Measurements from ENCODE around the gene MYCN.
"Not testable (repeated sequence)": the region's sequence is repeated elsewhere in the genome, so short reads cannot be mapped to it uniquely, and the experiment has no call there.

Gene MYCN

DNA sequence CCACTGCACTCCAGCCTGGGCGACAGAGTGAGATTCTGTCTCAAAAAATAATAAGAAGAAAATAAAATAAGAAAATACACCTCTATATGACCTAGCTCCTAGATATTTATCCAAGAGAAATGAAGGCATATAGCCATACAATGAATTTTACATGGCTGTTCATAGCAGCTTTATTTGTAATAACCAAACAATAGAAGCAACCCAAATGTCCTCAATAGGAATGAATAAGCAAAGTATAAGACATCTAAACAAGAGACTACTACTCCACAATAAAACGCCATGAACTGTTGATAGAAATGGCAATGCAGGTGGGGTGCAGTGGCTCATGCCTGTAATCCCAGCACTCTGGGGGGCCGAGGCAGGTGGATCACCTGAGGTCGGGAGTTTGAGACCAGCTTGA lies 31.2 kb upstream of the MYCN start:
- no peak overlapping the region for H3K4me3 ChIP-seq (ENCODE audit: low read length)
- TF ChIP-seq, protein P1, sequence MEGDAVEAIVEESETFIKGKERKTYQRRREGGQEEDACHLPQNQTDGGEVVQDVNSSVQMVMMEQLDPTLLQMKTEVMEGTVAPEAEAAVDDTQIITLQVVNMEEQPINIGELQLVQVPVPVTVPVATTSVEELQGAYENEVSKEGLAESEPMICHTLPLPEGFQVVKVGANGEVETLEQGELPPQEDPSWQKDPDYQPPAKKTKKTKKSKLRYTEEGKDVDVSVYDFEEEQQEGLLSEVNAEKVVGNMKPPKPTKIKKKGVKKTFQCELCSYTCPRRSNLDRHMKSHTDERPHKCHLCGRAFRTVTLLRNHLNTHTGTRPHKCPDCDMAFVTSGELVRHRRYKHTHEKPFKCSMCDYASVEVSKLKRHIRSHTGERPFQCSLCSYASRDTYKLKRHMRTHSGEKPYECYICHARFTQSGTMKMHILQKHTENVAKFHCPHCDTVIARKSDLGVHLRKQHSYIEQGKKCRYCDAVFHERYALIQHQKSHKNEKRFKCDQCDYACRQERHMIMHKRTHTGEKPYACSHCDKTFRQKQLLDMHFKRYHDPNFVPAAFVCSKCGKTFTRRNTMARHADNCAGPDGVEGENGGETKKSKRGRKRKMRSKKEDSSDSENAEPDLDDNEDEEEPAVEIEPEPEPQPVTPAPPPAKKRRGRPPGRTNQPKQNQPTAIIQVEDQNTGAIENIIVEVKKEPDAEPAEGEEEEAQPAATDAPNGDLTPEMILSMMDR (conservative IDR thresholded peaks at IDR 0.05; ENCODE audit: low read depth, low read length), result no peak
- DNase-seq (ENCODE audit: low read depth), result no peak

DNA sequence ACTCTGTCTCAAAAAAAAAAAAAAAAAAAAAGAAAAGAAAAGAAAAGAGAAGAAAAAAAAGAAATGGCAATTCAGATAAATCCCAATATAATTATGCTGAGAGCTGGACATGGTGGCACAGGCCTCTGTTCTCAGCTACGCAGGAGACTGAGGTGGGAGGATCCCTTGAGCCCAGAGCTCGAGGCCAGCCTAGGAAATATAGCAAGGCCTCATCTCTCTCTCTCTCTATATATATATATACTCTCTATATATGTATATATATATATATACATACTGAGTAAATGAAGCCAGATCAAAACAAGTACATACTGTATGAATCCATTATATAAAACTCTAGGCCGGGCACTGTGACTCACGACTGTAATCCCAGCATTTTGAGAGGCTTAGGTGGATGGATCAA lies 30.6 kb upstream of the MYCN start:
- DNase-seq (ENCODE audit: low read depth), result no peak
- TF ChIP-seq, protein P1 (conservative IDR thresholded peaks at IDR 0.05; ENCODE audit: low read depth, low read length), result no peak
- H3K4me3 ChIP-seq (ENCODE audit: low read length), result no peak overlapping the region

DNA sequence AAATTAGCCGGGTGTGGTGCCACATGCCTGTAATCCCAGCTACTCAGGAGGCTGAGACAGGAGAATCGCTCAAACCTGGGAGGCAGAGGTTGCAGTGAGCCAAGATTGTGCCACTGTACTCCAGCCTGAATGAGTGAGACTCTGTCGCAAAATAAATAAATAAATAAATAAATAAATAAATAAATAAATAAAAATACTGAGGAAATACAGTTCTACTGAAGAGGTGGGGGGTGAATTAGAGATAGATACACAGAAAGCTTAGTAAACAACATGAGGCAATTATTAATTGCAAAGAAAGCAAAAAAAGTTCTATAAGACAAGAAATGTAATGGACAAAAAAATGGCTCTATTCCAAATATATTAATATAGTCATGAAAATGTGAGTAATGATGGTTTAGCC lies 29.1 kb upstream of the MYCN start:
- not testable (repeated sequence) for DNase-seq (ENCODE audit: low read depth); H3K4me3 ChIP-seq (ENCODE audit: low read length)

DNA sequence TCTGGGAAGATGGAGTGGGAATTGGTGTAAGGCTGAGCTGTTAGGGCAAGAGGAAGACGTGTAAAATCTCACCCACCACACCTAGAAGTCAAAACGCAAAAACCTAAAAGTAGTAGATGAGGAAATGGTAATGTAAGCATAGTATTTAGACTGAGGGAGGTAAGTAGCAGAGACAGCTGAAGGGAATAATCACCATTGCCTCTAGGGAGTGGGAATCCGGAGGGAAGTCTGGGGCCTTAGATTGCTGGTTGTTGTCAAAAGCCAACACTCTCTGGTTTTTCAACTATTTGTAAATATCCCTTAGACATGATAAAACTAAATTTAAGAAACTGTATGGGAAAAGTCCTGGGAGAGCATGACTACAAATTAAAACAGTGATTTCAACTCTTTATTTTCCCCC lies 28.7 kb upstream of the MYCN start:
- TF ChIP-seq, protein P1 (conservative IDR thresholded peaks at IDR 0.05; ENCODE audit: low read depth, low read length), result no peak
- no peak overlapping the region for H3K4me3 ChIP-seq (ENCODE audit: low read length)
- no peak for DNase-seq (ENCODE audit: low read depth)

DNA sequence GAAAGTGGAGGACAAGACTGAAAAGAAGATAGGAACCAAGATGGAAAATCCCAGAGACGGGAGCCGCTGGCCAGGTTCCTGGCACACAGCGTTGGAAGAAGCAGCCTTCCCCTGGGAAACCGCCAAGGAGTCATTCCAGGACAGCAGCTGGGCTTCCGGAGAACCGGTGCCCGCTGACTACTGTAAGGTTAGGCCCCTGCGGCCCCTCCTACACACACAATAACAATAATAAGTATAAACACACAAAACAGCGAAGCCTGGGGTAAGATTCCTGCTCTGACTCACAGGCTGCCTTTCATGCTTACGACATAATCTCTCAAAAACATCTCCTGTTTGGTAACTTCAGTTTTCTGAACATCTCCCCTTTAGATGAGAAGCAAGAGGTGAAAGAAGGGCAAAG lies 28.1 kb upstream of the MYCN start:
- no peak overlapping the region for H3K4me3 ChIP-seq (ENCODE audit: low read length)
- no peak for DNase-seq (ENCODE audit: low read depth)
- TF ChIP-seq, protein P1 (conservative IDR thresholded peaks at IDR 0.05; ENCODE audit: low read depth, low read length), result no peak

DNA sequence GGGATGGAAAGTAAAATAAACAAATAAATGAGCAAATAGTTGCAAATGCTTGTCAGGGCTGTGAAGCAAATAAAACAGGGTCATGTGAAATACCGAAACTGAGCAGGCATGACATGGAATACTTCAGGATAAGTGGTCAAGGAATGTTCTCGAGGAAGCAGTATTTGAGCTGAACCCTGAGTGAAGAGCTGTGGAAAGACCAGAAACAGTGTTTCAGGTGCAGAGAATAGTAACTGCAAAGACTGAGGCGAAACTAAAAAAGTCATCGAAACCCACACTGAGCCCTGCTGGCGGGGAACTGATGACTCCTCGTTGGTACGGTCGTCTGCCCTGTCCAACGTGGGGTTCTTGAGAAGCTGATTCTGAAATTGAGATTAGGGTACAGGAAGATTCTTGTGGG lies 27.2 kb upstream of the MYCN start:
- TF ChIP-seq, protein P1 (conservative IDR thresholded peaks at IDR 0.05; ENCODE audit: low read depth, low read length), result no peak
- no peak for DNase-seq (ENCODE audit: low read depth)
- no peak overlapping the region for H3K4me3 ChIP-seq (ENCODE audit: low read length)

DNA sequence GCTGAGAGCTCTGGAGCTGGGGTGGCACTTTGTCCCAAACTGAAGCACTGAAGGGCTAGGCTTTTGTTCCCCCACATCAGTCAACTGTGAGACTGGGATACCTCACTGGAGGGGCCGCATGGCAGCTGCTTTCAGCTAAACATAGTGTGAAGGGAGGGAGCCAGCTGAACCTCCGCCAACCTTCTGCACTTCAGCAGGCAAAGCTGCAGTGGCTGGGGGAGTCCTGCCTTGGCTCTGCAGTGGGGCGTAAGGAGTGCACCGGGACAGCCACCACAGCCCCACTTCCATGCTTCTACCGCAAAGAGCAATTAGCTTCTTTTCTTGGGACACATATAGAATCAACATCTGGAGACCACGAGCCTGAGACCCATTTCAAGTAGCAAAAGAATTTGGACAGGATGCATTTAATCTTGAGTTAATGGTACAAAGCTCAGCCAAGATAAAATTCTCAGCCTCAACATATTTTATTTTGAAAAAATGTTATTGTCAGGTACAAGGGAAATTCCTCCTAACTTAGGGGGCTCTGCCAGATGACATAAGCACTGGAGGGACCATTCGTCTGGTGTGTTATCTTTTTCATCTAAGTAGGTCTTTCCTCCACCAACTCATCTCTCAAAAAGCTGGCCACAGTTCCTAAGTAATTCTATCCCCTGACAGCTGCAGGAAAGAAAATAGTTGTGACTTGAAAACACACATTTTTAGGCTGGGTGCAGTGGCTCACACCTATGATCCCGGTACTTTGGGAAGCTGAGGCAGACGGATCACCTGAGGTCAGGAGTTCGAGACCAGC lies 25.6 kb upstream of the MYCN start:
- TF ChIP-seq, protein P1 (conservative IDR thresholded peaks at IDR 0.05; ENCODE audit: low read depth, low read length), result no peak
- no peak for DNase-seq (ENCODE audit: low read depth)

DNA sequence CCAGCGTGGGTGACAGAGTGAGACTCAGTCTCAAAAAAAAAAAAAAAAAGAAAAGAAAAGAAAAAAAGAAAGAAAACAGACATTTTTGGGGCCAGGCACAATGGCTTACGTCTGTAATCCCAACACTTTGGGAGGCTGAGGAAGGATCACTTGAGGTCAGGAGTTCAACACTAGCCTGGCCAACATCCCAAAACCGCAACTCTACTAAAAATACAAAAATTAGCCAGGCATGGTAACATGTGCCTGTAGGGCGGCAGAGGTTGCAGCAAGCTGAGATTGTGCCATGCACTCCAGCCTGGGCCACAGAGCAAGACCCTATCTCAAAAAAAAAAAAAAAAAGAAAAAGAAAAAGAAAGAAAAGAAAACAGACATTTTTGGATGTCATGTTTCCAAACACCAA lies 24.8 kb upstream of the MYCN start:
- DNase-seq (ENCODE audit: low read depth); H3K4me3 ChIP-seq (ENCODE audit: low read length): not testable (repeated sequence)

More for the DNA sequence above, 25.6 kb upstream of the MYCN start:
- no peak overlapping the region for H3K4me3 ChIP-seq (ENCODE audit: low read length)

Measured in retinal pigment epithelial cell (primary cell).